MCF 10A (cell line): ENCODE results near the gene GIMAP5. TPM values are rescaled to one million over a fixed set of nuclear protein-coding genes. Genes with fewer than 3 reads are reported as not detected.

ENCODE experiments used
- BruUV-seq: library from RNA; stranded (reverse); fragments of 400-500 nt; replicated peaks from 2 replicates; lab custom pipeline; 2021; lab: Mats Ljungman, UMichigan
- CTCF ChIA-PET: fragments of 300-600 bp; sonication (Branson Sonifier 250); formaldehyde crosslinking; extraction: SDS; loops from one replicate; lab custom pipeline; 2021; ENCODE audit warnings: antibody characterized with exemption, inconsistent platforms; lab: Yijun Ruan, JAX
- POLR2A ChIA-PET: fragments of 300-600, 350-650 bp; sonication (Branson Sonifier 250); formaldehyde crosslinking; extraction: SDS; loops from one replicate; lab custom pipeline; 2020; ENCODE audit warnings: antibody characterized with exemption, inconsistent platforms; lab: Yijun Ruan, JAX
- DNase-seq: peaks from one replicate; pipeline ENCODE4 v3.0.0-alpha.2; 2018; ENCODE audit not compliant: unreplicated experiment
- H3K27ac Mint-ChIP-seq: one replicate; pipeline ENCODE4 v1.8.0; 2022; ENCODE audit warnings: mild to moderate bottlenecking, low read depth, mixed read lengths; ENCODE audit not compliant: unreplicated experiment
- H3K27me3 Mint-ChIP-seq: one replicate; pipeline ENCODE4 v1.8.0; 2022; ENCODE audit warnings: mixed read lengths; ENCODE audit not compliant: insufficient read depth, unreplicated experiment
- H3K36me3 Mint-ChIP-seq: one replicate; pipeline ENCODE4 v1.8.0; 2022; ENCODE audit warnings: mild to moderate bottlenecking, moderate library complexity, mixed read lengths; ENCODE audit not compliant: insufficient read depth, unreplicated experiment
- H3K4me1 Mint-ChIP-seq: one replicate; pipeline ENCODE4 v1.8.0; 2022; ENCODE audit warnings: mixed read lengths; ENCODE audit not compliant: insufficient read depth, unreplicated experiment
- H3K4me3 Mint-ChIP-seq: one replicate; pipeline ENCODE4 v1.8.0; 2022; ENCODE audit warnings: mild to moderate bottlenecking, moderate library complexity, mixed read lengths; ENCODE audit not compliant: unreplicated experiment
- H3K9me3 Mint-ChIP-seq: one replicate; pipeline ENCODE4 v1.8.0; 2022; ENCODE audit warnings: mixed read lengths; ENCODE audit not compliant: unreplicated experiment
- intact Hi-C: fragments of 100-400 bp; cut with micrococcal nuclease; formaldehyde crosslinking; loops from 2 replicates; pipeline ENCODE4 v1.14.1; 2022
- total RNA-seq: library from RNA; stranded (reverse); gene quantifications from 2 replicates; pipeline ENCODE4 v1.2.3, GENCODE V29; 2022
- TF ChIP-seq, protein P1 (sequence below): fragments of 200-600 bp; IDR thresholded peaks from one replicate; pipeline ENCODE4 v1.8.0; 2022; ENCODE audit warnings: antibody characterized with exemption, mild to moderate bottlenecking; ENCODE audit not compliant: unreplicated experiment

The GIMAP5 gene
- total RNA-seq, 1 experiment from 2014 or later, result not detected

DNA sequence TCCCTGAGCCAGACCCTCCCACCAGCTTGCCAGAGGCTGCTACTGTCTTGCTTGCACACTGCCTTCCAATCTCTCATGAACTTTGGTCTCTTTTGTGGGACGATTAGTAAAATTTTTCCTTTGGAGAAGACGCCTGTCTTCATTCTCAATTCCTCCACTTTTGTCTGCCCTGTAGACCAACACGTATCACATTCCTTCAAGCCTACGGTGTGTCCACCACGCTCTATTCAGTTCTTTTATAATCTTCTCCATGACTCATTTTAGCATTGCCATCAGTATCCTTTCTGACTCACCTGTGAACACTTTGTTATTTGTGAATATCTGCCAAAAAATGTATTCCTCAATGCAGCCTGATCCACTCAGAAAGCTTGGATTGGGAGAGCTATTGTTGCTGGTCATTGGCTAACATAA, 1.4 kb downstream of the GIMAP5 start:
- DNase-seq, result peak; percentile 87
- Mint-ChIP-seq H3K27me3 (no peaks in the 10 kb centered on the region), H3K36me3 (no peaks in the 10 kb centered on the region), H3K4me1 (peaks cover 12% of the 10 kb centered on the region), H3K27ac (peak overlapping the region; percentile 4), H3K4me3 (no peak overlapping the region), H3K9me3 (no peaks in the 10 kb centered on the region)
- no TSS peak for BruUV-seq
- TF ChIP-seq, protein P1, sequence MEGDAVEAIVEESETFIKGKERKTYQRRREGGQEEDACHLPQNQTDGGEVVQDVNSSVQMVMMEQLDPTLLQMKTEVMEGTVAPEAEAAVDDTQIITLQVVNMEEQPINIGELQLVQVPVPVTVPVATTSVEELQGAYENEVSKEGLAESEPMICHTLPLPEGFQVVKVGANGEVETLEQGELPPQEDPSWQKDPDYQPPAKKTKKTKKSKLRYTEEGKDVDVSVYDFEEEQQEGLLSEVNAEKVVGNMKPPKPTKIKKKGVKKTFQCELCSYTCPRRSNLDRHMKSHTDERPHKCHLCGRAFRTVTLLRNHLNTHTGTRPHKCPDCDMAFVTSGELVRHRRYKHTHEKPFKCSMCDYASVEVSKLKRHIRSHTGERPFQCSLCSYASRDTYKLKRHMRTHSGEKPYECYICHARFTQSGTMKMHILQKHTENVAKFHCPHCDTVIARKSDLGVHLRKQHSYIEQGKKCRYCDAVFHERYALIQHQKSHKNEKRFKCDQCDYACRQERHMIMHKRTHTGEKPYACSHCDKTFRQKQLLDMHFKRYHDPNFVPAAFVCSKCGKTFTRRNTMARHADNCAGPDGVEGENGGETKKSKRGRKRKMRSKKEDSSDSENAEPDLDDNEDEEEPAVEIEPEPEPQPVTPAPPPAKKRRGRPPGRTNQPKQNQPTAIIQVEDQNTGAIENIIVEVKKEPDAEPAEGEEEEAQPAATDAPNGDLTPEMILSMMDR, result no peak
- intact Hi-C loops, result no loop called here
- POLR2A ChIA-PET, result interaction anchor here (0.7 to 1.5 kb wide), 4 partner anchors 12 to 206 kb away, joined by 3 to 5 read pairs (median 3); no protein-coding TSS in a partner anchor
- CTCF ChIA-PET, result interaction anchor here (0.6 kb wide), 1 partner anchor 284 kb away, joined by 3 read pairs; no protein-coding TSS in a partner anchor

- intact Hi-C loops, result no loop called here
- TF ChIP-seq, protein P1, result no peak
- Mint-ChIP-seq H3K4me1 (peaks cover 12% of the 10 kb centered on the region), H3K27me3 (no peaks in the 10 kb centered on the region), H3K4me3 (no peak overlapping the region), H3K9me3 (no peaks in the 10 kb centered on the region), H3K36me3 (no peaks in the 10 kb centered on the region), H3K27ac (peak overlapping the region; percentile 4)
- POLR2A ChIA-PET, result interaction anchor here (0.7 to 1.5 kb wide), 4 partner anchors 11 to 205 kb away, joined by 3 to 5 read pairs (median 3); no protein-coding TSS in a partner anchor
- BruUV-seq, result no TSS peak
- no peak for DNase-seq
- CTCF ChIA-PET, result interaction anchor here (0.6 kb wide), 1 partner anchor 285 kb away, joined by 3 read pairs; no protein-coding TSS in a partner anchor
These were observed 1.8 kb downstream of the GIMAP5 start for GRCh38 chr7:150739033-150739432.

DNA sequence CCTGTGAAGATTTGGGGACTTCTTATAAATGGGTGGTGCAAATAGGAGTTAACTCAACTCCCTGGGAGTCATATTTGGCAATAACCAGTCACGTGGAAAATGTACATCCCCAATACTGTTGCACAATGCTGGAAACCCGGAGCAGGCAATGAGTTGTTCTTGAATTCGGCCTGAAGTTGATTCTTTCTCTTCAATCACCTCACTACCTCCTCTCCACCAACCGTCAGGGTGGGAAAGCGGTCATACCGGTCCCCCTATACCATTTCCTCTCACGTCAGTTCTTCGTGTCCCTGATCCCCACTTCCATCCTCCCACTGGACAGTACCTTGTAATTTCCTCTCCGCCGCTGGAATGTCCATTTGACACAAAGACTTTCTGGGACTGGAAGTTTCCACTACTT, 2.8 kb downstream of the GIMAP5 start:
- ChIA-PET POLR2A (no interaction called here), CTCF (no interaction called here)
- intact Hi-C loops, result no loop called here
- Mint-ChIP-seq H3K4me1 (peaks cover 12% of the 10 kb centered on the region), H3K27ac (no peak overlapping the region), H3K4me3 (no peak overlapping the region), H3K9me3 (no peaks in the 10 kb centered on the region), H3K36me3 (no peaks in the 10 kb centered on the region), H3K27me3 (no peaks in the 10 kb centered on the region)
- TF ChIP-seq, protein P1, result no peak
- peak; percentile 48 for DNase-seq
- BruUV-seq, result no TSS peak

- POLR2A ChIA-PET, result no interaction called here
- TF ChIP-seq, protein P1, result no peak
- no TSS peak for BruUV-seq
- Mint-ChIP-seq H3K27me3 (no peaks in the 10 kb centered on the region), H3K36me3 (no peaks in the 10 kb centered on the region), H3K4me3 (no peak overlapping the region), H3K4me1 (peaks cover 12% of the 10 kb centered on the region), H3K9me3 (no peaks in the 10 kb centered on the region), H3K27ac (no peak overlapping the region)
- no peak for DNase-seq
- CTCF ChIA-PET, result interaction anchor here (0.5 to 1.0 kb wide), 4 partner anchors 26 to 763 kb away, joined by 3 to 4 read pairs (median 3); no protein-coding TSS in a partner anchor
- intact Hi-C loops, result no loop called here
These were observed 5.2 kb downstream of the GIMAP5 start for GRCh38 chr7:150742286-150742968.
